NCI-H1092 treated with DMSO at 0.1 percent for 48 hours (cell line): ENCODE results near the gene CASR.

Experiments used
- DNase-seq: peaks from one replicate; lab custom pipeline; 2025; lab: John Stamatoyannopoulos, UW

CASR gene

DNA sequence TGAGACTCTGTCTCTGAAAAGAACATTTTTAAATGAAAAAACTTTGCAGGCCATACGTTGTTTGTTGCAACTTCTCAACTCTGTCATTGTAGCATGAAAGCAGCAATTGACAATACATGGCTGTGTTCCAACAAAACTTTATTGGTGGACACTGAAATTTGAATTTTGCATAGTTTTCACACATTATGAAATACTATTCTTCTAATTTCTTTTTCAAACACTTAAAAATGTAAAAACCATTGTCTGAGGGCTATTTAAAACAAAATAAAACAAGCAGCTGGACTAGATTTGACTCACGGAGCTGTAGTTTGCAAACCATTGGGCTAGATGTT lies 123.1 kb downstream of the CASR start:
- DNase-seq = no peak

DNA sequence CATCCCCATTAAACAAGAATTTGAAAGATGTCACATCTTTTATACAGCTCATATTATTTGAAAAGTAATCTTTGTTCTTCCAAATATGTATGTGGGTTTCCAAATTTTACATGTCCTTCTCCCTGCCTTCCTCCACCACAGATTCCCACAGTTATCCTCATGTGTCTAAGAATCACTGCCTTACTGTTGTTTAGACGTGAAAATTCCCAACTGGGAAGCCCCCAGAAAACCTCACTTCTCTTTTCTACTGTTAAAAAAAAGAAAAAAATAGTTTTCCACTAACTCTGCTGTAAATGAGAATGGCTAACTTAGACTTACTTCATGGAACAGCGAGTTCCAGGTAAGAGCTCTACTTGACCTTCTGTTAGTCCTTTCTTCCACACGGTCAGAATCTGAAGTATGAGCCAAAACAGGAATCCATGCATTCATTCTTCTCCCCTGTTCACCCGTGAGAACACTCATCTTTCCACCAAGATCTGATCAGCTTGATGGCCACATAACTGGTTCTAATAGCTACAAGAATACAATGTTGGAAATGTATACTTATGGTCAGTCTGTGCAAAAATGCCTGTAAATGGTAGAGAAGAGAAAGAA lies 123.7 kb downstream of the CASR start:
- DNase-seq = no peak

DNA sequence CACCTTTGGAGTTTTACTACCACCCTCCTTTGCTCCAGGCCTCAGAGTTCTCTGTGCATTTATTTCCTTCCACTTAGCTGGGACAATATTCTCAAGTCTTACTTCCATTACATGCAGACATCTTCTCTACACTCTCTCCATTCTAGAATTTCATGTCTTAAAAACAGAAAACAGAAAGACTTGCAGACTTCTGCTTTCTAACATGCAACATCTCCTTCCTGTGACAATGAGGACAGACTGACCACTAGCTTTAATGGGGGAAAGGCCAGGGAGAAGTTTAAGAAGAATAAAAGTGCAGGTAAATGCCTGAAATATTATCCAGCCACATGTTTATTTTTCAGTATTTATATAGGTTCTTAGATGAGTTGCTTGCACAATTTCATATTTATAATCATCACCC lies 124.5 kb downstream of the CASR start:
- DNase-seq = no peak

DNA sequence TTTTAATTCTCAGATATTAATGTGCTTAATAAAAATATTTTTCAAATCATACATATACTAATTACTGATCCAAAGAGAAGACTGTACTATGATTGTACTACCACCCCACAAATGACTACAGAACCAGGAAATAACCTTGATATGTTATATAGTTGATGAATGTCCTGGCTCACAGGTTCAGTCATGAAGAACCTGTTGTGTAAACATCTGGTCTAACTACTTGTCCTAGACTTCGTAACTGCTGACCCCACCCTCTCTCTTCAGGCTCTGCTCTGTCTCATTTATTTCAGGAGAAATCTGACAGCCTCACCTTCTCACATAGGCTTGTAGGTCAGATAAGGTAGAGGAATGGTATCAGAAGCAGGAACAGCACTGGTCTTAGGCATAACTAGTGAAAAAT lies 126.9 kb downstream of the CASR start:
- DNase-seq = no peak

DNA sequence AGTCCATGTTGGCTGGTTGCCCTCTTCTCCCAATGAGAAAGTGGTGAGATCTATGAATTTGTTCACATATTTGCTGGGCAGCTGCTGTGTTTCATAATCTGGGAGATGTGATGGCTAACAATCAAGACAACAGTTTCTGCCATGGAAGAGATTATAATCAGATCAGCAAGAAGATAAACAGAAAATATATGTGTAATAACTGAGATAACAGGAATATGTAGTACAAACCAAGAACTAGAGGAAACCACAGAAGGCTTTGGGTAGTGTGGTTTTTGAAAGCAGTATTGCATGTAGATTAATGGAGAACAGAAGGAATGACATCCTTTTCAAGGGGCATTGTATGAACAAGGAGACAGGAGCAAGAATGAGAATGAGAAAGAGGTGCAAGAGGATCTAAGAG lies 129.4 kb downstream of the CASR start:
- DNase-seq = no peak

DNA sequence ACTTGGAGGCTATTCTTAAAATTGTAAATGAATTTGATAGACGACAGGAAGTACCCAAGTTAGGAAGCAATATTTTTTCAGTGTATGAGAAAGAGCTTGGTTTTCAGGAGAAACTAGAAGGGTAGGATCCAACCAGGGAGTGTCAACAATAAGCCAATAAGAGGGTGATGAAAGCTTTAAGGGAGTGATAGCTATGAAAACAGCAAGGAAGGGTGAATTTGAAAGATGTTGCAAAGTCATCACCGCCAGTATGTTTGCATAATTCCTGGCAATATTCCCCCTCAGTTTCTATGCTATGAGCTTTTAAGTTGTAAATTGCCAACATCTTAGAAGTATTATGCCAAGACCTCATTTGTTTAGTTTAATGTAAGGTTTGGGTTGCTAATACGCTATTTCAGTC lies 129.8 kb downstream of the CASR start:
- DNase-seq = no peak

DNA sequence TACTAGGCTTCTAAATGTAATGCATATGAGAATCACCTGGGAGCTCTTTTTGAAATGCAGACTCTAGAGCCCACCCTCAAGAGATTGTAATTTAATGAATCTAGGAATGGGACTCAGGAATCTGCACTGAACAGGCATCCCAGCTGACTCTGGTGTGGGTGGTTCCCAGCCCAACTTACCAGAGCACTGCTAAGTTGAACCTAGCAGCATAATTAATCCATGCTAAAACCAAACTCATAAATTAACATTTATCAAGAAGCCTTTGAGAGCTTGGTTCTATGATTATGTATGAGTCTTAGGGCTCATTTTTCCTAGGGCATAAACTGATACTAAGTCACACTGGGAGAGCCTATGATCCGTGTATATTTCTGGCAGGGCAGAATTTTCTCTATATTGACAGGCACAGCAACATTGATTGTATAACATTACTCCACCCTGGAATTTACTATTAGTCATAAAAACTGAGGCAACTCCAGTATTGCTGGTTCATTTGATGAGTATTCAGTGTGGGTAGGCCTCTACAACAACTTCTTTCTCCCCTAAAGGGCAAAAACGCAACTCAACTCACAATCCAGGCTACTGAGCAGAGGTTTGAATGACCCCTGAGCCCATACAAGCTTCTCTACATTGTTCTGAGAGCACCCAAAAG lies 130.9 kb downstream of the CASR start:
- no peak for DNase-seq

DNA sequence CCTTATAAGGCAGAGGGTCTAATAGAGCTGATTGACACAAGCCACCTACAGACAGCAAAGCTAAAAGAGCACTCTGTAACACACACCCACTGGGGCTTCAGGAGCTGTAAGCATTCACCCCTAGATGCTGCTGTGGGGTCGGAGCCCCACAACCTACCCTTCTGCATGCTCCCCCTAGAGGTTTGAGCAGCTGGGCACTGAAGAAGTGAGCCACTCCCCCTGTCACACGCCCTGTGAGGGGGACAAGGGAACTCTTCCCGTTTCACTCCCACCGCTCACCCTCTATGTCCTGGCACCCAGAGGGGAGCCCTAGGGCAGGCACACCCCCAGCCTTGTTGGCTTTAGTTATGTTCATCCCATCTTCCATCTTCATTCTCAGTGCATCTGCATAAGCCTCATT lies 132.2 kb downstream of the CASR start:
- no peak for DNase-seq

DNA sequence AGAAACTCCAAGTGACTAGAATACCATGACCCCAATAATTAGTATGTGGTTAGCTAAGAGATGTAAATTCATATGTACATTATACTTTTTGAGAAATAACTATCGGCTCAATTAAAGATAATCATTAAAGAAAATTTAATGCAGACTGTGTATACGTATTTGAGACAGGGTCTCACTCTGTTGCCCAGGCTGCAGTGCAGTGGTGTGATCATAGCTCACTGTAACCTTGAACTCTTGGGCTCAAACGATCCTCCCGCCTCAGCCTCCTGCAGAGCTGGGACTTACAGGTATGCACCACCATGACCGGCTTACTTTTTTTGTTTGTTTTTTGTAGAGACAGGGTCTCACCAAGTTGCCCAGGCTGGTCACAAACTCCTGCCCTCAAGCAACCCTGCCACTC lies 132.9 kb downstream of the CASR start:
- DNase-seq = no peak

DNA sequence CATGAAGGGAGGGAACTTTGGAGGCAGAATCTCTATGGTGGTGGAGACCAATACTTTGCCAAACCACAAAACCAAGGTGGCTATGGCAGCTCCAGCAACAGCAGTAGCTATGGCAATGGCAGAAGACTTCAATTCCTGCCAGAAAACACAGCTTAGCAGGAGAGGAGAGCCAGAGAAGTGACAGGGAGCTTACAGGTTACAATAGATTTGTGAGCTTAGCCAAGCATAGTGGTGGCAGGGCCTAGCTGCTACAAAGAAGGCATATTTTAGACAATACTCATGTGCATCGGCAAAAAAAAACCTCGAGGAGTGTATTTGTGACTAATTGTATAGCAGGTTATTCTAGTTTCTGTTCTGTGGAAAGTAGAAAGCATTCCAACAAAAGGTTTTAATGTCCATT lies 135.2 kb downstream of the CASR start:
- no peak for DNase-seq

DNA sequence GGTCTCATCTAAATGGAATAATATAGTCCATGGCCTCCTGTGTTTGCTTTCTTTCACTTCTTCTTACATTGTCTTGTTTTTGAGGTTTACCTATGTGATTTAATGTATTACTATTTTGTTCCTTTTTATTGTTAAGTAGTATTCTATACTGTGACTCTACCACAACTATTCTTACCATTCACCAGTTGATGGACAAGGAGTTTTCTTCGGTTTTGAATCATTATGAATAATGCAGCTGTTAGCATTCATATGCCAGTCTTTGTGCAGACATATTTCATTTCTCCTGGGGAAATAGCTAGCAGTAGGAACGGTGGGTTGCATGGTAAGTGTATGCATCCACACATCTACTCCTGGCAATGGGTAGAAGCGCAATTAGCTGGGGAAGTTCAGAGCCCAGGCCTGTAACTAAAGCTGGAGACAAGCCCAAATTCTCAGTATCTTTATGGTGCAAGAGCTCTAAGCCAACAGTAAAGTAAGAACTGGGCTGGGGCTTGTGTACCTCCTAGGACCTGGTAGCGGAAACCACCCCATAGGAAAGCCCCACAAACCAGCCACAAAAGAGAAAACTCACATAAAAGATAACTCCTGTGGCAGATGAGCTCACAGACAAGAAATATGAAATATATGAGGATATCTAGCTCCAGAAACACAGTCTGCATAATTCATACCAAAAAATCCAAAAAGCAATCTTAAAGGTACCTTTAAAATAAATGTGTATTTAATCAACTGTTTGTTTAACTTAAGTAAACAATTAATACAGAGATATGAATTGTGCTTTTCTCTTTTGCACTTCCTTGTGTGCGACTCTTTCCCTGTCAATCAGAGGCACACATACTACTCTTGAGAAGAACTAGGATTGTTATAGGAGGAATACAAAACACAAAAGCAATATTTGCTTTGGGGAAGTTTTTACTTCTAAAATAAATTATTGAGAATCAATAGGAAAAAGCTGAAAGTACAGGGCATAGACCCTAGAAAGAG lies 138.9 kb downstream of the CASR start:
- no peak for DNase-seq

DNA sequence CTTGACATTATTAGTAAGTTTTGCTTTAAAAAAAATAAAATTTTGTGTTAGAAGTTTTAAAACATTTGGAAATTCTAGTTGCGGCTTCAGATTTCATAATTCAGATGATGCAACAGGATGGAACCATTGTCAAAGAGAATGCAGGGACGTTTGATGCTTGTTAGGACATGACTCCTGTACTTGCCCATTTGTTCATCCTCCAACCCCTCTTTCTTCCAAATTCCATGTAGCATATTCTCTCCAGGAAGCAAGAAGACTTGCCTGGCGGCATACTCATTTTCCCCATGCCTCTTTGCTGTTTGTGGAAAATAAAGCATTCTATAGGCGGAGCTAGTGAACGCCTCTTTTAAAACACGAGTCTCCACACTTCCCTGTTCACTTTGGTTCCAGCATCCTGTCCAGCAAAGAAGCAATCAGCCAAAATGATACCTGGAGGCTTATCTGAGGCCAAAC lies 141.4 kb downstream of the CASR start, which contains the start of gene CSTA:
TSS of gene CSTA (plus strand) at position 378 of the 453 bp plus-strand sequence. CDS start at position 423, 45 bp downstream.
- DNase-seq = no peak

DNA sequence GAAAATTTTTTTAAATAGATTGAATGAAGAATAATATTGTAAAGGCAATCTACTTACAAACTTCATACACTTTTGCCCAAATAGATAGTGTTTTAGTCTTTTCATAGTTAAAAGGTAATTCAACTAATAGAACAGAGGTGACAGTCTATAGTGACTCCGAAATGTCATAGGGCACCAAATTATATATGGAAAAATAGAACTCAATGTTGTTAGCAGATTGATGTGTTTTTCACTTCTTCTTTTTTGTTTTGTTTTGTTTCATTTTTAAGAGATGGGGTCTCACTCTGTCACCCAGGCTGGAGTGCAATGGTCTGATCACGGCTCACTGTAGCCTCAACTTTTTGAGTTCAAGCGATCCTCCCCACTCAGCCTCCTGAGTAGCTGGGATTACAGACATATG lies 142.3 kb downstream of the CASR start:
- DNase-seq = no peak

DNA sequence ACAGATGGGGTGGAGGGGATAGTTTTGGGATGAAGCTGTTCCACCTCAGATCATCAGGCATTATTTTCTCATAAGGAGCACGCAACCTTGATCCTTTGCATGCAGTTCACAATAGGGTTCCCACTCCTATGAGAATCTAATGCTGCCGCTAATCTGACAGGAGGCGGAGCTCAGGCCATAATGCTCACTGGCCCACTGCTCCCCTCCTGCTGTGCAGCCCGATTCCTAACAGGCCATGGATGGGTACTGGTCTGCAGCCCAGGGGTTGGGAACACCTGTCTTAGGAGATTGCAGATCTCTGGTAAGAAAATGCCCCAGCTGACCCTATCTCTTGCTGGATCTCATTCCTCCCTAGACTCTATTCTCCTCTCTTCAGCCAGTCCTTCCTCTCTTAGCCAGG lies 148.4 kb downstream of the CASR start:
- no peak for DNase-seq

DNA sequence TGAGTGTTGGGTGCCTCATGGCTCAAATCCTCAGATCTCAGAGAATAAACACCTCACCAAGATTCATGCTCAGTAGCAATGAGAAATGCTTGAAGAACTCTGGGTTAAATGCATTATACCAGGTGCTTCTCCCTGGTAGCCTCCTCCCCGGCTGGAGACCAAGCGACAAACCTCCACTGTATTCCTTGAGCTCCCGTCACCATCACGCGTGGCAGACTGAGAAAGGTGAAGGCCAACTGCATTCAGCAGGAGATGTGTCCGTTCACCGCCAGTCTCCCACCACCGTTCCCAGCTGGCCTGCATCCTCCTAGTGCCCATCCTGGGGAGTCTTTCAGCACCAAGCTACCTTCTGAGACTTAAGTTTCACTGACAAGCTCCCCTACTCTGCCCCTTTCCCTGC lies 149.1 kb downstream of the CASR start:
- DNase-seq = no peak
